GM18507 (cell line): ENCODE measurements around the gene ESCO1.

Source experiments
- DNase-seq: peaks from one replicate; pipeline ENCODE4 v3.0.0; 2011; ENCODE audit warnings: low read depth; ENCODE audit not compliant: insufficient read length; ENCODE audit errors: extremely low spot score
- FAIRE-seq: peaks from 2 replicates; lab custom pipeline; 2011; peaks lifted over from hg19 to GRCh38; lab: Jason Lieb, UNC

ESCO1 gene

DNA sequence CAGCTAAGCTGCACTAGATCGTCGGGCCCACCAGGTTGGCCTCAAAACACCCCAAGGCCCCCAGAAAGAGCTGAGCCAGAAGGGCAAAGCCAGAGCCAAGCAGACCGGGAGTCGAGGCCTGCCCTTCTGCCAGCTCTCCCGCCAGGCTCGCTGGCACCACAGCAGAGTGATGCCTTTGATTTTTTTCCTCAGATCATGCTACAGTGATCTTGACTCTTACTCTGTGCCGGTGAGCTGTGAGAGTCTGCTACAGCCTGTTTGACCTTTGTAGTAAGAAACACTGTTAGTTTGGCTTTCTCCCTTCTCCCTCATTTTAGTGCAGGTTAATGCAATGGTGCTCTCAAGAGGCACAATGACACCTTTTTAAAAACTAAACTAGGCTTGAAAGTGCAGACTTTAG, 97.8 kb downstream of the ESCO1 start:
- FAIRE-seq (no peak), DNase-seq (no peak)

DNA sequence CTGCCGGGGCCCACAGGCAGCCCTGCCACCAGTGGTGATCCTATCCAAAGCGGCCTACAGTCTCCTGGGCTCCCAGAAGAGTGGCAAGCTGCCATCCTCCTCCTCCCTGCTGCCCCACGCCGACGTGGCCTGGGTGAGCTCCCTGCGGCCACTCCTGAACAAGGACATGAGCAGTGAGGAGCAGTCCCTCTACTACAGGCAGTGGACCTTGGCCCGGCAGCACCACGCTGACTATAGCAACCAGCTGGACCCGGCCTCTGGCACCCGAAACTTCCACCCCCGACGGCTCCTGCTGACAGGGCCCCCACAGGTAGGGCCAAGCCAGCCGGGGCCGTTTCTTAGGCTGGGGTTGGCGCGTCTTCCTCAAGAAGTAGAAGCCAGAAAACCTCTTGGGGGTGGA, 100.5 kb downstream of the ESCO1 start:
- no peak for DNase-seq
- FAIRE-seq, result no peak

DNA sequence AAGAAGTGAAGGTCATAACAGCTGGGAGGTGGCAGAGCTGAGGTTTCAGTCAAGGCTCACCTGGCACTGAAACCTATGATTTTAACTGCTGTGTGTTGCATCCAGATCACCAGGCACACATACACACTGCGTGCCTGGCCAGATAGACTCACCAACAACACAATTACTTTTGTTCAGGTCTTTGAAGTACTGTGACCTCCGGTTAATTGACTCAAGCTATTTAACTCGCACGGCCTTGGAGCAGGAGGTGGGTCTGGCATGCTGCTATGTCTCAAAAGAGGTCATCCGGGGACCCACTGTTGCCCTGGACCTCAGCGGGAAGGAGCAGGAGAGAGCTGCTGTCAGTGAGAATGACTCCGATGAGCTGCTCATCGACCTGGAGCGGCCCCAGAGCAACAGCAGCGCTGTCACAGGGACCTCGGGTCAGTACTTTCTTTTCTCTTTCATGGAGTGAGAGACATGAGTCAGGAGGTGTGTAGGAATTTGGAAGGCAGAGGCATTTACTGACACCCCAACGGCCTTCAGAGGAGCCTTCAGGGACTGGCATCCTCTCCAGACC, 104.1 kb downstream of the ESCO1 start:
- DNase-seq, result no peak
- no peak for FAIRE-seq

- DNase-seq (no peak), FAIRE-seq (no peak)
Observed at GRCh38 chr18:21490748-21491147, 109.8 kb downstream of the ESCO1 start.

DNA sequence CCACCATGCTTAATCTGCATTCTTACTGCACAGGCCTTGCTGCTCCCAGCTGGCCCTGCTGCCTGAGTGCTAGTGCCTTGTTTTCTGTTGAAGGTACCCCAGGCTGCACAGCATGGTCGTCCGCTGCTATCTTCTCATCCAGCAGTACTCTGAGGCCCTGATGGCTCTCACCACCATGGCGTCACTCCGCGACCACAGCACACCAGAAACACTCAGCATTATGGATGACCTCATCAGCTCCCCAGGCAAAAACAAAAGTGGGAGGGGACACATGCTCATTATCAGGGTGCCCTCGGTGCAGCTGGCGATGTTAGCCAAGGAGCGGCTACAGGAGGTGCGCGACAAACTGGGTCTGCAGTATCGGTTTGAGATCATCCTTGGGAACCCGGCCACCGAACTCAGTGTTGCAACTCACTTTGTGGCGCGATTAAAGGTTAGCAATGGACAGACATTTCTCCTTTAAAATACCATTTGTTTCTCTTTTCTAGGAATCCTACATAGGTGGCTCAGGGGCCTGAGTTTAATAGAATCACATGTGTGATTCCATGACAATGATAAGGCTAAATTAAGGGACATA, 110.5 kb downstream of the ESCO1 start:
- FAIRE-seq (no peak), DNase-seq (no peak)

DNA sequence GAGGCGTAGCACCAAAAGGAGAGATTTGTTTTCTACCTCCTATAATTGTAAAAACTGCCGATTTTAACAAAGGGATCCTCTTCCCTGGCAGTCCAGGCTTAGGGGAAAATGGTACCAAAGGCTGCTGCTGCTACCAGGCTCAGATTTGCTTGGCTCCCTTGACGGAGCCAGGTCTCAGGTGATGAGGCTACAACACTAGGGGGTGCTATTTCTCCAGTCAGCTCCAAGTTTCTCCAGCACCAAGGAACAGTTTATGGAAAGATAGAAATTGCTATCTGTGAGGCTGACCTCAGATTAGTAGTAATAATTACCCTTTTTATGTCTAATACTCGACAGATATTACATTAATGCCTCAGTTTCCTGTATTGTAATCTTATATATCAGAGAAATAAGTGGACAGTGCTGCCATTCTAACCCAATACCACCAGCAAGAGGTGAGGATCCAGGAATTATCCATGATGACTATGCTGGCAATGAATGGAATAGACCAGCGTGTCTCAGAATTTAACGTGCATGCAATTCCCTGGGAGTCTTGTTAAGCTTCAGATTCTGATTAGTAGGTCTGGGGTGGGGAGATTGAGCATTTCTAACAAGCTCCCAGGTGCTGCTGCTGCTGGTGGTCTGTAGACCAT, 111.3 kb downstream of the ESCO1 start:
- DNase-seq (no peak), FAIRE-seq (peak; percentile 52)

DNA sequence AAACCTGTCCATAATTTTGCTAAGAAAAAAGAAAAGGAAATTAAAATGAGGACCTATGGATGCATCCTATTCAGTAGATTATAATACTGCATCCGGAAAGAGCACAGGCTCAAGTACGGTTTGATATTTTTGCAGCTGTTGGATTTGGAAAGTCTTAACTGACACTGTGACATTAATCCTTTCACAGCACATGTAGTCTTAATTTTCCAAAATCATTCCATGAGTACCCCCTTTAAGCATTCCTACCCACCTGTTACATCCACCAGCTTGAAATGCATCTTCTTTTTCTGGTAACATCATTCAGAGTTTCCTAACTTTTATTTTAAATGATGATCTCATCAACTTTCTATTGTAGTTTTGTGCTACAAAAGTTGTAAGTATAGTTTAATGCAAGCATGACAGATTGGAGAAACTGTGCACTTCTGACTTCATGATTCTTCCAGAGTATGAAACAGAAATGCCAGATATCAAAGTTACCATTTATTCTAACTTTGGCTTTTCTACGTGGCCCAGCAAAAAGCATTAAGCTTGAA, 113.5 kb downstream of the ESCO1 start:
- no peak for FAIRE-seq
- DNase-seq, result no peak

GRCh38 chr18:21484851-21485636, 115.5 kb downstream of the ESCO1 start:
- DNase-seq (no peak), FAIRE-seq (no peak)

GRCh38 chr18:21483051-21483450, 117.5 kb downstream of the ESCO1 start:
- FAIRE-seq, result no peak
- DNase-seq, result no peak

GRCh38 chr18:21481739-21482138, 118.8 kb downstream of the ESCO1 start:
- DNase-seq, result no peak
- no peak for FAIRE-seq

DNA sequence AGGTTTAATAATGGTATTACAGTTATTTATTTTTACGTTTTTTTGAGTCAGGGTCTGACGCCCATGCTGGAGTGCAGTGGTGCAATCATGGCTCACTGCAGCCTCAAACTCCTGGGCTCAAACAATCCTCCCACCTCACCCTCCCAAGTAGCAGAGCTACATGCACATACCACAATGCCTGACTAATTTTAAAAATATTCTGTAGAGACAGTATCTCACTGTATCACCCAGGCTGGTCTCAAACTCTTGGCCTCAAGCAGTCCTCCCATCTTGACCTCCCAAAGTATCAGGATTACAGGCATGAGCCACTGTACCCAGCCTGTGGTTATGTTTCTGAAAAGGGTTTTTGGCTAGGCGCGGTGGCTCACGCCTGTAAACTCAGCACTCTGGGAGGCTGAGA, 120.8 kb downstream of the ESCO1 start:
- DNase-seq (no peak), FAIRE-seq (no peak)
